ENCODE results near the gene SOX12. TPM values are rescaled to one million over a fixed set of nuclear protein-coding genes. Genes with fewer than 3 reads are reported as not detected.
"Not testable (repeated sequence)": the region's sequence is repeated elsewhere in the genome, so short reads cannot be mapped to it uniquely, and the experiment has no call there.

Gene SOX12
- total RNA-seq, 1 donor from 2014 or later, result 9.4 TPM

DNA sequence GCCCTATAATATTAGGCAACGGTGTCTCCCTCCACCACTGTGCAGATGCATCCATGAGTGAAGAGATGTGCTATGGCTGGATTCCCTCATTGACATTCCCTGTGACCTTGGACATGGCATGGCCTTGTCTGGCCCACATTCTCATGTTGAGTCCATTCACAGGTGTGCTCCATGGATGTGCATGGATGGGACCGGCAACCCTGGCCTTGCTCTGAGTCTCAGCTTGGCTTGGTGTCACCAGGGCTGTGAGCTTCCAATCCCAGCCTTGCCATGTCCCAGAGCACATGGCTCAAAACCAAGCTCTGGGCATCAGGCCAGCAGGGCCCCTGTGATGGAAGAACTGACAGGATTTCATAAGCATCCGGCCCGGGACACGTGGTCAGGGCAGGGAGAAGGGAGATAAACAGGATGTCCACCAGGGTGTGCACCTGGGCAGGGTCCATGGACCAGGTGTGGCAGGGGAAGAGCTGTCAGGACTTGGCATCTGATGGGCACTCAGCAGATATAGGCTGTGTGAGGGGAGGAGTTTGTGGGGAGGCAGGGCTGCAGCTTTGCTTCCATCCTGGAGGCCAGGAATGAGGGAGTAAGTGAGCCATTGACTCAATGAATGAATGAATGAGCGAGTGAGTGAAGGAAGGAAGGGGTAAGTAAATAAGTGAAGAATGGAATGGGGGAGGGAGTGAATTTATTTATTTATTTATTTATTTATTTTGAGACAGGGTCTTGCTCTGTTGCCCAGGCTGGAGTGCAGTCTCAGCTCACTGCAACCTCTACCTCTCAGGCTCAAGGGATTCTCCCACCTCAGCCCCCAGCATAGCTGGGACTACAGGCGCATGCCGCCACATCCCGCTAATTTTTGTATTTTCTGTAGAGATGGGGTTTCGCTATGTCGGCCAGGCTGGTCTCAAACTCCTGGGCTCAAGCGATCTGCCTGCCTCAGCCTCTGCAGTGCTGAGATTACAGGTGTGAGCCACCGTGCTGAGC lies 37.2 kb downstream of the SOX12 start:
- peak; percentile 21 for DNase-seq

DNA sequence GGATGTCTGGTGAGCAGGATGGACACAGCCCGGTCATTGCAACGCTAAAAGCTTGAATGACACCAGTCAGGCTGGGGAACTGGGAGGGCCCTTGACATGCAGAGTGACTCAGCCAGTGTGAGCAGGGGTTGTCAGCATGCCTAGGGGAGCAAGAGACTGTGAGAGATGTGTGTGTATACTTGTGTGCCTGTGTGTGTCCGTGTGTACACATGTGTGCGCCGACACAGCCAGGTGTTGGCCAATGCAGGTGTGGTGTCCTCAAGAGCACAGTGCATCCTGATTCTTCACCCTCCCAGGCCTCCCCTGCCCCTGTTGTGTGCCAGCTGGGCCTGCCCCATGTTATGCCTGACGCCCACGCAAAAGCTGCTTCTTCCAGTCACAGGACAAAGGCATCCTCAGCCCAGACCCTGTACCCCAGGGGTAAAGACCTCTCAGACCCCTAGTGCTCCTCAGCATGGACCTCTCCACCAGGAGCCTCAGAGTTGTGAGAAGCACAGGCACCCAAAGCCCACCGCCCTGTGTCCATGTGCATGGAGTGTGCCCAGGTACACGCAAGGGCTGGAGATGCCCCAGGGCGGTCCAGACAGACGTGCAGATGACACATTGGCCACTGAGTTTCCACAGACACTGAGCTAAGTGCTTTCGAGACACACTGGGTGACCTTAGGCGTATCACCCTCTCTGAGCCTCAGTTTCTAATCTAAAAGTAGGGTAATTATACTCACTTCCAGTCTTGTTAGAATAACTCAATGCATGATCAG lies 38.1 kb downstream of the SOX12 start:
- no peak for DNase-seq

- DNase-seq, result no peak
Measured at GRCh38 chr20:364905-365794, 39.8 kb downstream of the SOX12 start.

GRCh38 chr20:366041-366718 lies 40.8 kb downstream of the SOX12 start:
- DNase-seq, result no peak

GRCh38 chr20:366719-367485 lies 41.5 kb downstream of the SOX12 start:
- DNase-seq, result no peak

GRCh38 chr20:367486-367887 lies 42.1 kb downstream of the SOX12 start:
- DNase-seq, result no peak

DNA sequence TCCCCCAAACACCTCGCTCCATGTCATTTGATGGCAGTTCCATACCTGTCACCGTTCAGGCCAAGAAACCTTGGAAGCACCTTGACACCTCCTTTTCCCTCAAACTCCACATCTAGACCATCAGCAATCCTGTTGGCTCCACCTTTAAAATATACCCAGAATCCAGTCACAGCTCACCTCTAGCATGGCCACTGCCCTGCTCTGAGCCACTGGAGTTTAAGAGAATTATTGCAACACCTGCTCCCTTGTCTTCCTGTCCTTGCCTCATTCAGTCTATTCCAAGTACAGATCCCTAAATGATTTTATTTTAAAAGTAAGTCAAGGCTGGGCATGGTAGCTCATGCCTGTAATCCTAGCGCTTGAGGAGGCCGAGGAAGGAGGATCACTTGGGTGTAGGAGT lies 43.6 kb downstream of the SOX12 start:
- DNase-seq, result no peak

DNA sequence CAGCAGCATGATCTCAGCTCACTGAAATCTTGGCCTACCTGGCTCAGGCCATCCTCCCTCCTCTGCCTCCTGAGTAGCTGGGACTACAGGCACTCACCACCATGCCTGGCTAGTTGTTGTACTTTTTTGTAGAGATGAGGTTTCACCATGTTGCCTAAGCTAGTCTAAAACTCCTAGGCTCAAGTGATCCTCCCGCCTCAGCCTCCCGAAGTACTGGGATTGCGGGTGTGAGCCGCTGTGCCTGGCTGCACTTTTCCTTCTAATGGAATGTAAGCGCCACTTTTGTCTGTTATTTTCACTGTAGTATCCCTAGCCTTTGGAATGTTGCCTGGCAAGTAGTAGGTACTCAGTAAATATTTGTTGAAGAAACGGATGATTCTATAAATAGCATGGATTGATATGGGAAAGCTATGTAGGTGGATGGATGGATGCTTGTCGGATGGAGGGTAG lies 44.8 kb downstream of the SOX12 start:
- no peak for DNase-seq

DNA sequence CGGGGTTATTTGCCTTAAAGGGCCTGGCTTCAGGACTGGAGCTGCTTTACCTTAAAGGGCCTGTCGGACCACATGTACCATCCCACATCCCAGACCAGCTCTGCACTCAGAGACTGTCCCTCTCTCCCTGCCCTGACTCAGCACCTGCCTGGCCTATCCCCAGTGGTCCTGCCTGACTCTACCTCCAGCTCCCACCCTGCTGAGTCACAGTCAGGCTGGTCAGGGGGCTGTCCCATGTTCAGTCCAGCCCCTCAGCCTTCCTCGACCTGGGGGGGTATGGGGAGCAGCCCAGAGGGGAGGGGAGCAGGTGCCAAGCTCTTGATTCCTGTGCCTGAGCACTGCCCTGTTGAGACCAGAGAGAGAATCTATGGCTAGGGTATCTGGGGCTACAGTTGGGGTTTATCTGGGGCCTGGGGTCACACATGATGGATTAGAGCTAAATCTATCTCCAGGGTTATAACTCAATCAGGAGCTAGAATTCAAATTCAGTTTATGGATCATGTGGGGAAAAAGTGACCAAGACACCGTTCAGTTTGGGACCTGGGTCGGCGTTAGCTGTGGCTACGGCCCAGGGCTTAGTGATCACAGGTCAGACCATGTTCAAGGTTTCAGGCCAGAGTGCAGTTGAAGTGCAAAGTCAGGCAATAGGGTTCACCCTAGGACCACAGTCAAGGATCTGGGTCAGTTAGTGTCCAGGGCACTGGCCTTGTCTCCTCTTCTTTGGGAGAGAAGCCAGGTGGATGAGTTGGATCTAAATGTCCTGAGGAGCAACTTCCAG lies 45.8 kb downstream of the SOX12 start:
- DNase-seq, result no peak

- DNase-seq, result no peak
Measured at GRCh38 chr20:371755-372542, 46.6 kb downstream of the SOX12 start.

GRCh38 chr20:372543-373082 lies 47.3 kb downstream of the SOX12 start:
- DNase-seq, result not testable (repeated sequence)

- no peak for DNase-seq
Measured at GRCh38 chr20:373171-373890, 48.0 kb downstream of the SOX12 start.

DNA sequence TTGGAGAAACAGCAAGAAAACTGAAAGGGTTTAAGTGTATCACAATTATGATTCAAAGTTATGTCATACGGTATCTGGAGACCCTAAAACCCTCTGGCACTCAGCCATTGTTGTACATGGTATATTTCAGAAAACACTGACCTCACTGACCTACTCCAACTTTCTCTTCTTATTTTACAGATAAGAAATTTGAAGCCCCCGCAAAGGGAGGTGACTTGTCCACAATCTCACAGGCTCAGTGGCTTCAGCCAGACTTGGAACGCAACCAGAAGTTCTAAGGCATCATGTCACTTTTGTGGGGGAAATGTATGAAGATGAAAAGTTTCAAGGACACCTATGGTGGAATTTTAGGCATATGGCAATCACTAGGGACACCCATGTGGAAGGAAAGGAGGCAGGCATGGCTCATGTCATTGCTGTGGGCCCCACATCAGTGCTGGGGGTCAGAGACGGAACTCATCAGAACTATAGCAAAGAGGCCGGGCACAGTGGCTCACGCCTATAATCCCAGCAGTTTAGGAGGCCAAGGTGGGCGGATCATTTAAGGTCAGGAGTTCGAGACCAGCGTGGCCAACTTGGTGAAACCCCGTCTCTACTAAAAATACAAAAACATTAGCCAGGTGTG lies 50.0 kb downstream of the SOX12 start:
- DNase-seq, result no peak

GRCh38 chr20:376089-376488 lies 50.7 kb downstream of the SOX12 start:
- no peak for DNase-seq

DNA sequence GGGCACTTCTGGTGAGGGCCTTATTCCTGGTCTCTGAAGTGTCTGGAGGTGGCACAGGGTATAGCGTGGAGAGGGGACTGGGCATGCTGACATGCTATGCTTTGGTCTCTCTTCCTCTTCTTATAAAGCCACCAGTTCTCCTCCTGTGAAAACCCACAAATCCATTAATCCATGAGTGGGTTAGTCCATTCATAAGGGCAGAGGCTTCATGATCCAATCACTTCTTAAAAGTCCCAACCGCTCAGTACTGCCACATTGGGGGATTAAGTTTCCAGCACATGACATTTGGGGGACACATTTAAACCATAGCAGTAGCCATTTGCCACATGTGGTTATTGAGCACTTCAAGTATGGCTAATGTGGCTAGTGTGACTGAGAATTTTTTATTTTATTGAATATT lies 51.4 kb downstream of the SOX12 start:
- DNase-seq, result no peak

DNA sequence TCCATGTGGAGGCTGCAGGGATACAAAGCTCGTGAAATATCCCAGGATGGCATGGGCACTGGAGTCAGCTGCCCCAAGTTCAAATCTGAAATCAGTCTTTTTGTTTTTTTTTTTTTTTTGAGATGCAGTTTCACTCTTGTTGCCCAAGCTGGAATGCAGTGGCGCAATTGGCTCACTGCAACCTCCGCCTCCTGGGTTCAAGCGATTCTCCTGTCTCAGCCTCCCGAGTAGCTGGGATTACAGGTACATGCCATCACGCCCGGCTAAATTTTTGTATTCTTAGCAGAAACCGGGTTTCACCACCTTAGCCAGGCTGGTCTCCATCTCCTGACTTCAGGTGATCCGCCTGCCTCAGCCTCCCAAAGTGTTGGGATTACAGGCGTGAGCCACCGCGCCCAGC lies 52.2 kb downstream of the SOX12 start:
- DNase-seq, result not testable (repeated sequence)

- DNase-seq, result no peak
Measured at GRCh38 chr20:378961-379336, 53.6 kb downstream of the SOX12 start.

All from occipital lobe (tissue), 2 donors.